Activated naive CD4-positive, alpha-beta T cell treated with anti-CD3 and anti-CD28 coated beads, Interleukin-2, amount 50 U/mL, for 24 hours (primary cell): ENCODE measurements around the gene SMAP1.
"Not testable (repeated sequence)": the region's sequence is repeated elsewhere in the genome, so short reads cannot be mapped to it uniquely, and the experiment has no call there.

Experiments
- H3K27ac Mint-ChIP-seq: one replicate; pipeline ENCODE4 v1.8.0; 2021; ENCODE audit warnings: mild to moderate bottlenecking, mixed read lengths
- H3K27me3 Mint-ChIP-seq: one replicate; pipeline ENCODE4 v1.8.0; 2021; ENCODE audit warnings: mixed read lengths
- H3K36me3 Mint-ChIP-seq: one replicate; pipeline ENCODE4 v1.8.0; 2021; ENCODE audit warnings: mixed read lengths
- H3K4me1 Mint-ChIP-seq: one replicate; pipeline ENCODE4 v1.8.0; 2021; ENCODE audit warnings: mixed read lengths
- H3K4me3 Mint-ChIP-seq: one replicate; pipeline ENCODE4 v1.8.0; 2021; ENCODE audit warnings: mild to moderate bottlenecking, mixed read lengths
- H3K9me3 Mint-ChIP-seq: one replicate; pipeline ENCODE4 v1.8.0; 2021; ENCODE audit warnings: mixed read lengths

SMAP1 gene

DNA sequence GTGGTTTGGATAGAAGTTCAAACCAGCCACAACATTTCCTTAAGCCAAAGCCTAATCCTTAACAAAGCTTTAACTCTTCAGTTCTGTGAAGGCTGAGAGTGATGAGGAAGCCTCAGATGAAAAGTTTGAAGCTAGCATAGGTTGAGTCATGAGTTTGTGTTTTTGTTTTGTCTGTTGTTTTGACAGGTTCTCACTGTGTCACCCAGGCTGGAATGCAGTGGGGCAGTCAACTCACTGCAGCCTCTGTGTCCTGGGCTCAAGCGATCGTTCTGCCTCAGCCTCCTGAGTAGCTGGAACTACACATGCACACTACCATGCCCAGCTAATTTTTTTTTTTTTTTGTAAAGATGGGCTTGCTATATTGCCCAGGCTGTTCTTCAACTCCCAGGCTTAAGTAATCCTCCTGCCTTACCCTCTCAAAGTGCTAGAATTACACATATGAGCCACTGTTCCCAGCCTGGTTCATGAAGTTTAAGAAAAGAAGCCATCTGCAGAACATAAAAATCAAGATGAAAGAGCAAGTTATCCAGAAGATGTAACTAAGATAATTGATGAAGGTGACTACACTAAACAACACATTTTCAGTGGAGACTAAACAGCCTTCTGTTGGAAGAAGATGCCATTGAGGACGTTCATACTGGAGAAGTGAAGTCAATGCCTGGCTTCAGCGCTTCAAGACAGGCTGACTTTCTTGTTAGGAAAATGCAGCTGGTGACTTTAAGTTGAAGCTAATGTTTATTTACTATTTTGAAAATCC lies 96.2 kb downstream of the SMAP1 start:
- Mint-ChIP-seq H3K27ac (no peak overlapping the region), H3K4me1 (no peaks in the 10 kb centered on the region), H3K4me3 (no peak overlapping the region), H3K9me3 (no peaks in the 10 kb centered on the region), H3K27me3 (no peaks in the 10 kb centered on the region), H3K36me3 (peaks cover 21% of the 10 kb centered on the region)

DNA sequence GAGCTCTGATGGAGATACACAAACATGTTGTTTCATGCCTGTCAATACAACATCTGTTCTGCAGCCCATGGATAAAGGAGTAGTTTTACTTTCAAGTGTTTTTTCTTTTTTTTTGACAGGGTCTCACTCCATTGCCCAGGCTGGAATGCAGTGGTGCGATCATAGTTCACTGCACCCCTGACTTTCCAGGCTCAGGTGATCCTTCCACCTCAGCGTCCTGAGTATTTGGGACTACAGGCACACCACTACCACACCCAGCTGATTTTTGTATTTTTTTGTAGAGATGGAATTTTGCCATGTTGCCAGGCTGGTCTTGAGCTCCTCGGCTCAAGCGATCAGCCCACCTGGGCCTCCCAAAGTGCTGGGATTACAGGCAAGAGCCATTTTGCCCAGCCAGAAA lies 97.0 kb downstream of the SMAP1 start:
- H3K9me3 Mint-ChIP-seq: no peaks in the 10 kb centered on the region
- H3K27ac Mint-ChIP-seq: no peak overlapping the region
- no peaks in the 10 kb centered on the region for H3K4me1 Mint-ChIP-seq
- no peaks in the 10 kb centered on the region for H3K27me3 Mint-ChIP-seq
- H3K4me3 Mint-ChIP-seq: no peak overlapping the region
- peaks cover 23% of the 10 kb centered on the region for H3K36me3 Mint-ChIP-seq

DNA sequence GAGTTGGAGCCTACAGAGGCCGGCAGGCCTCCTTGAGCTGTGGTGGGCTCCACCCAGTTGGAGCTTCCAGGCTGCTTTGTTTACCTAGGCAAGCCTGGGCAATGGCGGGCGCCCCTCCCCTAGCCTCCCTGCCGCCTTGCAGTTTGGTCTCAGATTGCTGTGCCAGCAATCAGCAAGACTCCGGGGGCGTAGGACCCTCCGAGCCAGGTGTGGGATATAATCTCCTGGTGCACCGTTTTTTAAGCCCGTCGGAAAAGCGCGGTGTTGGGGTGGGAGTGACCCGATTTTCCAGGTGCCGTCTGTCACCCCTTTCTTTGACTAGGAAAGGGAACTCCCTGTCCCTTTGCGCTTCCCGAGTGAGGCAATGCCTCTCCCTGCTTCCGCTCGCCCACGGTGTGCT lies 103.7 kb downstream of the SMAP1 start:
- peaks cover 32% of the 10 kb centered on the region for H3K36me3 Mint-ChIP-seq
- not testable (repeated sequence) for H3K9me3 Mint-ChIP-seq, H3K4me1 Mint-ChIP-seq, H3K27me3 Mint-ChIP-seq, H3K4me3 Mint-ChIP-seq, H3K27ac Mint-ChIP-seq

DNA sequence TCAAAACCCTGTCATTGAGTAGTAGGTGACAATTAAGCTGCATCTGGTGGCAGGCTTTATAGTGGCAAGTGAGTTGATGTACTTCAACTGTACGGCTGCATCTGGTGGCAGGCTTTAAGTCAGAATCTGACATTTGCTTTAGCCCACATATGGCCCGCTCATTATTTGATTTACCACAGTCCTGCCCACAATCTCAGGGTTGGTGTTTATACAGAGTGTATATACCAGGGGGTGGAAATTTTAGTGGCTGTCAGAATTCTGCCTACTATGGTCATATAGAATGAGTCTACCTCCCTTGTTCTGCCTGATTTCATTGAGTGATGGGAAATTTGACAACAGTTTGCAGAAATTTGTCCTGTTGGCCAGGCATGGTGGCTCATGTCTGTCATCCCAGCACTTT lies 112.3 kb downstream of the SMAP1 start:
- Mint-ChIP-seq H3K27ac (no peak overlapping the region), H3K9me3 (peaks cover 12% of the 10 kb centered on the region), H3K36me3 (peaks cover 37% of the 10 kb centered on the region), H3K27me3 (no peaks in the 10 kb centered on the region), H3K4me1 (peaks cover 4% of the 10 kb centered on the region), H3K4me3 (no peak overlapping the region)

DNA sequence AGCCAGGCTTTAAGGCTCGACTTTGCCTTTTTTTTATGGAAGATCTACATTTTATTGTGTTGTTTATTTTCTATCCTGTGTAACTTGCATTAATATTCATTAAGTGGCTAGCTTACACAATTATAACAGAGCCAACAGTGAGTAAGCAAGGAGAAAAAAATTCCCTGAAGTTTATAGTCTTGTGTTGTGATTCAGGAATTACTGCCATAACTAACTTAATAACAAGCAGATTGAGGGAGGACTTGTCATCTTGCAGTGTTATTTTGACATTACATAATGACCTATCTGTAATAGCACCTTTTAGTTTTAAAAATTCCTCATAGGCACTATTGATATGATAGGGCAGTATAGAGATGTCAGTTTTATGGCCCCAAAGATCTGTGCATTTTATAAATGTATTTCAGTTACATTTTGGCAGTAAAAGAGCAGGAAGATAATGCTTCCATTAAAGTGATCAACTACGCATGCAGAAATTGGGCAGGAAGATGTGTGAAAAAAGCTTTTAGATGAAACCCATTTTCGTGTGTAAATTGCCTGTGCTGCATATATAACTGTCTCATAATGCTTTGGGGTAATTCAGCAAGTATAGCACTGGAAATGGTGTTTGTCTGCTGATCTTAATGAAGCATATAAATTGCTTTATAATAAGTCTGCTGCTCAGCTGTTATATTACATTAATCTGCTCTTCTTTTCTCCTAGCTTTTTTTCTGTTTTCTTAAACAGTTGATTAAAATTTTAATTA lies 123.0 kb downstream of the SMAP1 start:
- Mint-ChIP-seq H3K4me1 (peaks cover 4% of the 10 kb centered on the region), H3K27ac (no peak overlapping the region), H3K36me3 (peaks cover 20% of the 10 kb centered on the region), H3K27me3 (no peaks in the 10 kb centered on the region), H3K9me3 (peaks cover 5% of the 10 kb centered on the region), H3K4me3 (no peak overlapping the region)

DNA sequence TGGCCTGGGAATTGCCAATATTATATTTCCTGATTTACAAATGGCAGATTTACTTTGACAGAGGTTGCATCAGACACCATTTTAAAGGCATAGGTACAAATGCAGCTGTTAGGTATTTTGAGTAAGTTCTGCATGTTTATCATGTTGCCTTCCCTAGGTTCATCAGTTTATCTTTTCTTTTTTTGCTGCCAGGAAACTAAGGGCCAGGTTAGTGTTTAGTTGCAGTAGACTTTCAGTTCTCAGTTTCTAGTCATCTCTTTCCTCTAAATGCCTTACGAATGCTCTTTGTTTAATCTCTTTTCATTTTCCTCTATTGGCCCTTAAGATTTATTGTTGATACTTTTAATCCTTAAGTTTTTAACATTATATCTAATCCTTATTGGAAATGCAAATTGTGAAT lies 129.9 kb downstream of the SMAP1 start:
- Mint-ChIP-seq H3K27ac (peak overlapping the region; percentile 41), H3K4me1 (peaks cover 54% of the 10 kb centered on the region)

DNA sequence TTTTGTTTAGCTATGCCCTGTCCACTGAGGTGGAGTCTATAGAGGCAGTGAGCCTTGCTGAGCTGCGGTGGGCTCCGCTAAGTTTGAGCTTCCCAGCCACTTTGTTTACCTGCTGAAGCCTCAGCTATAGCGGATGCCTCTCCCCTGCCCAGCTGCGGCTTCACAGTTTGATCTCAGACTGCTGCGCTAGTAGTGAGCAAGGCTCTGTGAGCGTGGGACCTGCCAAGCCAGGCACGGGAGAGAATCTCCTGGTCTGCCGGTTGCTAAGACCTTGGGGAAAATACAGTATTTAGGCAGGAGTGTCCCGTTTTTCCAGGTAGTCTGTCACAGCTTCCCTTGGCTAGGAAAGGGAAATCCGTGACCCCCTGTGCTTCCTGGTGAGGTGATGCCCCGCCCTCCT lies 138.4 kb downstream of the SMAP1 start:
- Mint-ChIP-seq H3K36me3 (peaks cover 47% of the 10 kb centered on the region), H3K27ac (no peak overlapping the region), H3K27me3 (no peaks in the 10 kb centered on the region)

More for the DNA sequence above, 129.9 kb downstream of the SMAP1 start:
- H3K4me3 Mint-ChIP-seq: no peak overlapping the region
- H3K27me3 Mint-ChIP-seq: no peaks in the 10 kb centered on the region
- H3K36me3 Mint-ChIP-seq: peaks cover 41% of the 10 kb centered on the region
- peaks cover 5% of the 10 kb centered on the region for H3K9me3 Mint-ChIP-seq

DNA sequence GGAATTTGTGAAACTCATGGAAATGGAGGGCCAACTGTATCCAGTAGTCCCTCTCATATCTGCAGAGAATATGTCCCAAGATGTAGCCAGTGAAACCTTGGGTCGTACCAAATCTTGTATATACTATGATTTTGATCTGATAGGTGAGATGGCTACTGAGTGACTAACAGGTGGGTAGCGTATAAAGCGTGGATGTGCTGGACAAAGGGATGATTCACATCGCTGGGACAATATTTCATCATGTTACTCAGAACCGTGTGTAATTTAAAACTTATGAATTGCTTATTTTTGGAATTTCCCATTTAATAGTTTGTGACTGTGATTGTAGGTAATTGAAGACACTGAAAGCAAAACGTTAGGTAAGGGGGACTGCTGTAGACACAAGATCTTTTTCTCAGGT lies 144.1 kb downstream of the SMAP1 start:
- H3K4me3 Mint-ChIP-seq: no peak overlapping the region
- H3K9me3 Mint-ChIP-seq: no peaks in the 10 kb centered on the region
- peaks cover 4% of the 10 kb centered on the region for H3K4me1 Mint-ChIP-seq
- H3K36me3 Mint-ChIP-seq: peaks cover 20% of the 10 kb centered on the region
- H3K27me3 Mint-ChIP-seq: no peaks in the 10 kb centered on the region
- no peak overlapping the region for H3K27ac Mint-ChIP-seq

More for the DNA sequence above, 138.4 kb downstream of the SMAP1 start:
- Mint-ChIP-seq H3K4me3 (no peak overlapping the region), H3K4me1 (peaks cover 21% of the 10 kb centered on the region), H3K9me3 (peaks cover 6% of the 10 kb centered on the region)

DNA sequence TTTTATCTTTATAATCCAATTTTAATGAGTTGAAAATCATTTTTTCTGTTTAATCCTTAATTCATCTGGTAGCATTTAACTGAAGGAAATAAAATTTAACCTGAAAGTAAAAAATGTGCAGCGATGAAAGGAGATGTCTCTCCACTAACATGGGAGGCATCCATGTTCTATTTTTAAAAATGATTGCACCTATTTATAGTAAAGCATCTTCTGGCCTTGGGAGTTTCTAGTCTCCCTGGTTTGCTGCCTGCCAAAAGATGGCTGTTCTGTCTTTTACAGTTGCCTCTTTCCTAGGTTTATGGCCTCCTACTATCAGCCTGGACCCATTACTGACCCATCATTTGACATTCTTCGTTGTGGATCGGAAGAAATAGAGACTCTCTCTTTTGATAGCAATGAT lies 146.2 kb downstream of the SMAP1 start:
- H3K4me3 Mint-ChIP-seq: no peak overlapping the region
- H3K4me1 Mint-ChIP-seq: peaks cover 4% of the 10 kb centered on the region
- peaks cover 18% of the 10 kb centered on the region for H3K36me3 Mint-ChIP-seq
- H3K27me3 Mint-ChIP-seq: no peaks in the 10 kb centered on the region
- H3K27ac Mint-ChIP-seq: no peak overlapping the region
- H3K9me3 Mint-ChIP-seq: no peaks in the 10 kb centered on the region

DNA sequence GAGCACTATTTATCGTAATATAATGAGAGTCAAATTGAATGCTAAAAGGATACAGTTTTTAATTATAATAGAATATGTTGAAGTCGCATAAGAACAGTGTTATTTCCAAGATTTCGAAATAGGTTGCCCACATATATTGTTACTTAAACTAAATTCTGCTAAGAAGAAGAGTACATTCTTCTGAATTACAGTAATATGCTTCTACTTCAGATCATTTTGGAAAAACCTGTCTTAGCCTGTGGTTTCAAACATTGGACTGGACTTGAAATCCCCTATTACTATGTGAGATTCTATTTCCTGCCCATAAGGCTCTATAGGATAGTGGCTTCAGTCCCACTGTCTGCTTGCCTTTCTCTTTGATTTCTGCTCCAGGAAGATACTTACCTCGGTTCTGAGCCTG lies 152.0 kb downstream of the SMAP1 start:
- Mint-ChIP-seq H3K9me3 (peaks cover 8% of the 10 kb centered on the region), H3K36me3 (peaks cover 19% of the 10 kb centered on the region), H3K27ac (no peak overlapping the region), H3K27me3 (no peaks in the 10 kb centered on the region), H3K4me3 (no peak overlapping the region), H3K4me1 (peaks cover 4% of the 10 kb centered on the region)

DNA sequence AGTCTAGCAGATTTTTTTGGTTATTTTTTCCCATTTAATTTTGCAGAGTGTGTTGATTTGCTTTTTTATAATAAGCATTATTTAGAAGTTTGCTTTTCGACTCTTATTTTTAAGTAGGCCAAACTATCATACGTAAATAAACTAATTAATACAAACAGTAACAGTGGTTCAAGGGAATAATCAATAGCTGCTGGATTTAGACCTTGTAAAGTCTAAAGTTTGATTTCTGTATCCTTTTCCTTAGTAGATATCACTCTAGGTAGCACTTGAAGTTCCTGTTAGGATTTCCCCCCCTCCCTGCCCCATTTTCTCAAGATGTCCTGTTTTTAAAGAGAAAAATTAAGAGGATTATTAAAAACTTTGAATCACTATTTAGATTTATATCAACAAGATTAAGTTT lies 153.1 kb downstream of the SMAP1 start:
- Mint-ChIP-seq H3K27ac (no peak overlapping the region), H3K4me3 (no peak overlapping the region), H3K9me3 (peaks cover 8% of the 10 kb centered on the region), H3K4me1 (peaks cover 4% of the 10 kb centered on the region), H3K36me3 (peaks cover 19% of the 10 kb centered on the region), H3K27me3 (no peaks in the 10 kb centered on the region)

DNA sequence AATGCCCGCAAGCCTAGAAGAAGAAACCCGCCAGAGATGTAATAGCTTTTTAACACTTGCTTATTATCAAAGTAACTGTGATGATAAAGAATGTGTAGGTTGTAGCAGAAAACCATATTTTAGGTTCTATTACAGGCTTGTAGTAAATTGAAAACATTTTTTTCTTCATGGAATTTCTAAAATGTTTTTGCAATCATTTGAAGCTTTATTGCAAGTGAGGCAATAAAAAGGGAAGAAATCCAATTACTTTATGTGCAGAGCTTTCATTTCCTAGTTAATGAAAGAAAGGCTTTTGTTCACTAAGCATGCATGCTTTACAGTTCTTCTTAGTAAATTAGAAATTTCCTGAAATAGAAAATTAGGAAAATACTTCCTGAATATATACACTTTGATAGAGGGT lies 154.1 kb downstream of the SMAP1 start:
- Mint-ChIP-seq H3K4me3 (no peak overlapping the region), H3K36me3 (peaks cover 14% of the 10 kb centered on the region), H3K27ac (no peak overlapping the region), H3K27me3 (no peaks in the 10 kb centered on the region), H3K9me3 (peaks cover 8% of the 10 kb centered on the region), H3K4me1 (no peaks in the 10 kb centered on the region)

DNA sequence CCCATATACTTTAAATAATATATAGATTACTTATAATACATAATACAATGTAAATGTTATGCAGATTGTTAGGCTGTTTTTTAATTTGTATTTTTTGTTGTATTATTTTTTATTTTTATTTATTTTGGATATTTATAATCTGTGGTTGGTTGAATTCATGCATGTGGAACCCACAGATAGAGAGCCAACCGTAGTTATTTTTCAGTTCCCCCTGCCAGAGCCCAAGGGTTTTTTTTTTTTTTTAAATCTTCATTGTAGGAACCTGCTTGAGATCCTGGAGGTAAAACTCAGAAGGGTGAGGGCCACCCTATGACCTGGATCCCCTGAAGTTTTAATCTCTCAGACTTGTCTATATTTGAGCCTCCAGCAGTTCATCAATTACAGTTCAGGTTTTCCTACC lies 156.0 kb downstream of the SMAP1 start:
- Mint-ChIP-seq H3K27me3 (no peaks in the 10 kb centered on the region), H3K4me3 (no peak overlapping the region), H3K36me3 (peaks cover 16% of the 10 kb centered on the region)

DNA sequence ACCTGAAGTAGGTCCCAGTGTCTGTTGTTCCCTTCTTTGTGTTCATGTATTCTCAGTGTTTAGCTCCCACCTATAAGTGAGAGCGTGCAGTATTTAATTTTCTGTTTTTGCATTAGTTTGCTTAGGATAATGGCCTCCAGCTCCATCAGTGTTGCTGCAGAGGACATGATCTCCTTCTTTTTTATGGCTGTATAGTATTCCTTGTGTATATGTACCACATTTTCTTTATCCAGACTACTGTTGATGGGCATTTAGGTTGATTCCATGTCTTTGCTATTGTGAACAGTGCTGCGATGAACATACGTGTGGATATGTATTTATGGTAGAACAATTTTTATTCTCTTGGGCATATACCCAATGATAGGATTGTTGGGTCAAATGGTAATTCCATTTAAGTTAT lies 163.7 kb downstream of the SMAP1 start:
- Mint-ChIP-seq H3K4me3 (no peak overlapping the region), H3K4me1 (peaks cover 4% of the 10 kb centered on the region), H3K36me3 (peaks cover 15% of the 10 kb centered on the region), H3K9me3 (no peaks in the 10 kb centered on the region), H3K27me3 (no peaks in the 10 kb centered on the region), H3K27ac (no peak overlapping the region)

More for the DNA sequence above, 156.0 kb downstream of the SMAP1 start:
- no peak overlapping the region for H3K27ac Mint-ChIP-seq
- H3K4me1 Mint-ChIP-seq: no peaks in the 10 kb centered on the region
- H3K9me3 Mint-ChIP-seq: peaks cover 8% of the 10 kb centered on the region

DNA sequence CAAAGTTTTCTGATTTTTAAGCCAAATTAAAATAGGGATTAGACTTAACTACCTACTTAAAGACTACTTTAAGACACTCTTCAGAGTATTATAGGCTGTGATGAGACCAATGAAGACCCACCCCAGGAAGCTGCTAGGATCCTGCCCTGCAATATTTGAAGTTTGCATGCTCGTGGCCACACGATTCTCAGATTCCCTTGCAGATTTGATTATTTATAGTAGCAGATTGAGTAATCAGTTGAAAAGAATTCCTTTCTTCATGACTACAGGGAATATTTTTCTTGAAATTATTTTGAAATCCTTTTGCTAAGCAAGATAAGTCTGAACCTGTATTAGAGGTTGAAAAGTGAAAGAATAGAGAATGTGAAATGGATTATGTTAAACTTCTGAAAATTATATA lies 166.8 kb downstream of the SMAP1 start:
- H3K36me3 Mint-ChIP-seq: peaks cover 24% of the 10 kb centered on the region
- H3K4me3 Mint-ChIP-seq: no peak overlapping the region
- no peaks in the 10 kb centered on the region for H3K27me3 Mint-ChIP-seq
- H3K9me3 Mint-ChIP-seq: no peaks in the 10 kb centered on the region
- no peak overlapping the region for H3K27ac Mint-ChIP-seq
- peaks cover 4% of the 10 kb centered on the region for H3K4me1 Mint-ChIP-seq

DNA sequence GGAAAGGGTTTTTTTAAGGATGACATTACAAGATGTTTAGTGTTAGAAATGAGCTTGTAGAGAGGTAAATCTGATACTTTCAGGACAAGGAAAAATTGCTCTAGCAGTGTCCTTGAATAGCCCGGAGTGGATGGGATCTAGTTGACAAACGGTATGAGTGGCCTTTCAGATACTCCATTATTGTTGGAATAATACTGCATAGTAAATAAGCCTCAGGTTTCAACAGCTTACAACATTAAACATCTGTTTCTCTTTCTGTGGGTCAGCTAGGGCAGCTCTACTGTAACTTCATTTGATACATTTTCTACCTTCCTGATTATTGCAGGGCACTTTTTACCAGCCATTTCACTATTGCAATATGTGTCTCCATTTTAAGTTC lies 171.2 kb downstream of the SMAP1 start:
- Mint-ChIP-seq H3K36me3 (peaks cover 13% of the 10 kb centered on the region), H3K4me1 (peaks cover 4% of the 10 kb centered on the region), H3K27ac (no peak overlapping the region), H3K9me3 (no peaks in the 10 kb centered on the region), H3K4me3 (no peak overlapping the region), H3K27me3 (no peaks in the 10 kb centered on the region)
